OCI-LY3 (cell line): ENCODE measurements around the gene RNF145.
"Not testable (repeated sequence)": the region's sequence is repeated elsewhere in the genome, so short reads cannot be mapped to it uniquely, and the experiment has no call there.

ENCODE experiments used
- H2AFZ ChIP-seq: fragments of 200-600, 300-600 bp; shearing (Covaris generic); 2 replicates; pipeline ENCODE4 v1.6.0; 2014; ENCODE audit warnings: antibody characterized with exemption, low read depth, low read length
- H3K27ac ChIP-seq: fragments of 200-600, 300-600 bp; sonication (generic); 2 replicates; pipeline ENCODE4 v1.5.1; 2014; ENCODE audit warnings: mild to moderate bottlenecking, low read length, moderate library complexity, mixed read lengths
- H3K27me3 ChIP-seq: fragments of 200-600, 300-600 bp; sonication (generic); 2 replicates; pipeline ENCODE4 v1.6.1; 2014; ENCODE audit warnings: low read depth, low read length, mixed read lengths
- H3K36me3 ChIP-seq: fragments of 200-600, 300-600 bp; sonication (generic); replicated peaks from 2 replicates; pipeline ENCODE3; 2014; ENCODE audit warnings: low read depth, low read length, mixed read lengths
- H3K4me1 ChIP-seq: fragments of 300-600, 200-600 bp; sonication (generic); 2 replicates; pipeline ENCODE4 v1.6.1; 2014; ENCODE audit warnings: low read length, mixed read lengths
- H3K4me2 ChIP-seq: fragments of 200-600, 300-600 bp; sonication (generic); 2 replicates; pipeline ENCODE4 v1.6.1; 2014; ENCODE audit warnings: low read length, mixed read lengths
- H3K4me3 ChIP-seq: fragments of 300-600, 200-600 bp; sonication (generic); 2 replicates; pipeline ENCODE4 v1.5.1; 2014; ENCODE audit warnings: antibody characterized with exemption, mild to moderate bottlenecking, low read length, moderate library complexity
- H3K79me2 ChIP-seq: fragments of 300-600, 200-600 bp; shearing (Covaris generic); 2 replicates; pipeline ENCODE4 v1.6.1; 2014; ENCODE audit warnings: mild to moderate bottlenecking, low read length, mixed read lengths
- H3K9ac ChIP-seq: fragments of 300-600, 200-600 bp; shearing (Covaris generic); 2 replicates; pipeline ENCODE4 v1.6.0; 2014; ENCODE audit warnings: mild to moderate bottlenecking, low read length, moderate library complexity
- H3K9me3 ChIP-seq: fragments of 200-600, 300-600 bp; shearing (Covaris generic); 2 replicates; pipeline ENCODE4 v1.6.1; 2014; ENCODE audit warnings: low read length, mixed read lengths; ENCODE audit not compliant: insufficient read depth
- H4K20me1 ChIP-seq: fragments of 200-600, 300-600 bp; sonication (generic); 2 replicates; pipeline ENCODE4 v1.6.1; 2016; ENCODE audit warnings: low read length, mixed read lengths; ENCODE audit not compliant: insufficient read depth
- EZH2phosphoT487 ChIP-seq: fragments of 200-600 bp; shearing (Covaris generic); IDR thresholded peaks from 2 replicates; pipeline ENCODE4 v1.6.1; 2018; ENCODE audit warnings: antibody characterized with exemption, mixed run types, low read depth
- TF ChIP-seq, protein P1 (sequence below): fragments of 200-600, 300-600 bp; sonication (generic); IDR thresholded peaks from 2 replicates; pipeline ENCODE4 v1.5.1; 2014; ENCODE audit warnings: antibody characterized with exemption, low read length, low read depth

Gene RNF145

DNA sequence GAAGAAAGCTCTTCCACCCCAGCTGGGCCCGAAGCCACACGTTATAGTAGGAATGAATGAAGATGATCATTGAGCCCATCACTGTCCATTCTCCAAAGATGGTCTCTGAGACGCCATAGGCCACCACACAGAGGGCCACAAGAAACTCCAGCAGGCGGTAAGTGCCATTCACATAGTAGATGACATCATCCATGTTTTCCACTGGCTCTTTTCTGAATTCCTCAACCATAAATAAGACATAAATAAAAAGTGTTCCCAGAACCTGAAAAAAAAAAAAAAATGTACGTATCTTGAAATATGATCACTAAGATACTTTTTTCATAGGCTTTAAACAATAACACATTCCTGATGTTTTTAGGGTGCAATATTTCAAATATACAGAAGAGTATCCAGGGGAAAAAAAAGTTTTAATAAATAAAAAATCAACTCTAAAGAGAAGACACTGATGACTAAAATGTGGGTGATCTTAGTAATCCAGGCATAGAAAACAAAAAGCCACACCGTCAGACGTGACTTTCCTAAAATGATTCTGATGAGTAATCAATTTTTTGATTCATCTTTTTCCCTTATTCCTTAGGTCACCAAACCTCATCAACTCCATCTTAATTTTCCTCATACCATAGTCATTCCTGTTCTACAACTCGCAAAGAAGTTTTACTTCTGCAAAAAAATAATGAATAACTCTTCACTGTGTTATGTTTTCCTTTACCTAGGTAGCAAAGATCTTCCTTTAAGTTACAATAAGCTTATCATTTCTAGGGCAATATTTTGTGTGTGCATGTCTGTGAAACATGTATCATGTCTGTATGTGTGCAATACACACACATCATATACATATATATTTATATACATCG lies 47.8 kb downstream of the RNF145 start:
- Histone ChIP-seq H3K9me3 (no peaks in the 10 kb centered on the region), H2AFZ (no peak overlapping the region), H3K4me2 (no peak overlapping the region), H4K20me1 (peaks cover 4% of the 10 kb centered on the region), H3K27ac (no peak overlapping the region), H3K27me3 (no peaks in the 10 kb centered on the region), H3K36me3 (peaks cover 25% of the 10 kb centered on the region), H3K79me2 (peaks cover 8% of the 10 kb centered on the region), H3K9ac (no peak overlapping the region), H3K4me1 (peaks cover 16% of the 10 kb centered on the region), H3K4me3 (no peak overlapping the region)
- TF ChIP-seq EZH2phosphoT487: no peak
- TF ChIP-seq, protein P1, sequence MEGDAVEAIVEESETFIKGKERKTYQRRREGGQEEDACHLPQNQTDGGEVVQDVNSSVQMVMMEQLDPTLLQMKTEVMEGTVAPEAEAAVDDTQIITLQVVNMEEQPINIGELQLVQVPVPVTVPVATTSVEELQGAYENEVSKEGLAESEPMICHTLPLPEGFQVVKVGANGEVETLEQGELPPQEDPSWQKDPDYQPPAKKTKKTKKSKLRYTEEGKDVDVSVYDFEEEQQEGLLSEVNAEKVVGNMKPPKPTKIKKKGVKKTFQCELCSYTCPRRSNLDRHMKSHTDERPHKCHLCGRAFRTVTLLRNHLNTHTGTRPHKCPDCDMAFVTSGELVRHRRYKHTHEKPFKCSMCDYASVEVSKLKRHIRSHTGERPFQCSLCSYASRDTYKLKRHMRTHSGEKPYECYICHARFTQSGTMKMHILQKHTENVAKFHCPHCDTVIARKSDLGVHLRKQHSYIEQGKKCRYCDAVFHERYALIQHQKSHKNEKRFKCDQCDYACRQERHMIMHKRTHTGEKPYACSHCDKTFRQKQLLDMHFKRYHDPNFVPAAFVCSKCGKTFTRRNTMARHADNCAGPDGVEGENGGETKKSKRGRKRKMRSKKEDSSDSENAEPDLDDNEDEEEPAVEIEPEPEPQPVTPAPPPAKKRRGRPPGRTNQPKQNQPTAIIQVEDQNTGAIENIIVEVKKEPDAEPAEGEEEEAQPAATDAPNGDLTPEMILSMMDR: no peak

DNA sequence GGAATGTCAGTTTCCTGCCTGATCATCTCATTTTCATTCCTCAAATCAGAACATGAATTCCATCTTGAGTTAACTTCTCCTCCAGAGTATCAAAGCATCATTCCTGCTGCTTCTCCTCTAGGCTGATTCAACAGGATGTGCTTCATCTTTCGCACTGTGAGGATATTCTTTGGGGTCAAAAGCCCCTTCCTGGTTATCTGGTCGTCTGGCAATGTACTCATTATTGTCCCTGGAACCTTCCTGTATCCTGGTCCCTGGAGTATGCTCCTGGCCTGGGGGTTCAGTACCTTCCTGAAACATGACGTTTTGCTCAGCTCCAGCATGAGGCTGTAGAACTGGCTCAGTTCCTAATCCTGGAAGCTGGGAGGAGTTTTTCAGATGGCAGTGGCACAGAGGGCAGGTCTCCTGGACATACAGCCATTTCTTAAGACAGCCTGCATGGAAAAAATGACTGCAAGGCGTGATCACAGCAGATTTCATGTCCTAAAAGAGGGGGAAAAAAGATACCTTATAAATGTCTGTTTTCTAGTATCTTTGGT lies 50.7 kb downstream of the RNF145 start:
- H3K4me1 ChIP-seq: peaks cover 29% of the 10 kb centered on the region
- not testable (repeated sequence) for H2AFZ ChIP-seq, H3K4me3 ChIP-seq, H3K9ac ChIP-seq, H3K4me2 ChIP-seq, H3K27ac ChIP-seq, H3K9me3 ChIP-seq, H3K27me3 ChIP-seq, H4K20me1 ChIP-seq
- peaks cover 12% of the 10 kb centered on the region for H3K79me2 ChIP-seq
- peaks cover 28% of the 10 kb centered on the region for H3K36me3 ChIP-seq

DNA sequence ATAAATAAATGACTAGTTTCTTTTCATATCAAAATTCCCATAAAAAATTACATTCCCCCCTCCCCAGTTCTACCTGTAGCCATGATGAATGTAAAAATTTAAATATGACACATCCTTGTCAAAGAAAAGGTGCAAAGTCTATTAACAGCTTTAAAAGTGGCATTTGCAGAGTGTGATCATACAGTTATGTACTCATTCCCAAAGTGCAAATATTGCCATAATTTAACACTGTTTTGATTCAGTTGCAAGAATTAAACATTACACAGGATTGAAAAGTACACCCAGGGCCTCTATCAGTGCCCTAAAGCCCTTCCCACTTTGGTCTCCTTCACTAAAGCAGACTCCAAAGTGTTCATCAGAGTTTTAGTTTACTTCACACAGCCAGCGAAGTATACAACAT lies 51.8 kb downstream of the RNF145 start:
- no peak overlapping the region for H3K4me2 ChIP-seq
- no peak overlapping the region for H3K4me3 ChIP-seq
- no peak overlapping the region for H3K27ac ChIP-seq
- no peak overlapping the region for H3K9ac ChIP-seq
- peaks cover 30% of the 10 kb centered on the region for H3K36me3 ChIP-seq
- H3K4me1 ChIP-seq: peaks cover 24% of the 10 kb centered on the region
- H3K79me2 ChIP-seq: peaks cover 5% of the 10 kb centered on the region; the same call in 1 of the 2 replicates
- TF ChIP-seq, protein P1: no peak
- no peak for TF ChIP-seq EZH2phosphoT487
- H2AFZ ChIP-seq: no peak overlapping the region
- H3K9me3 ChIP-seq: no peaks in the 10 kb centered on the region
- peaks cover 9% of the 10 kb centered on the region for H4K20me1 ChIP-seq
- H3K27me3 ChIP-seq: no peaks in the 10 kb centered on the region

DNA sequence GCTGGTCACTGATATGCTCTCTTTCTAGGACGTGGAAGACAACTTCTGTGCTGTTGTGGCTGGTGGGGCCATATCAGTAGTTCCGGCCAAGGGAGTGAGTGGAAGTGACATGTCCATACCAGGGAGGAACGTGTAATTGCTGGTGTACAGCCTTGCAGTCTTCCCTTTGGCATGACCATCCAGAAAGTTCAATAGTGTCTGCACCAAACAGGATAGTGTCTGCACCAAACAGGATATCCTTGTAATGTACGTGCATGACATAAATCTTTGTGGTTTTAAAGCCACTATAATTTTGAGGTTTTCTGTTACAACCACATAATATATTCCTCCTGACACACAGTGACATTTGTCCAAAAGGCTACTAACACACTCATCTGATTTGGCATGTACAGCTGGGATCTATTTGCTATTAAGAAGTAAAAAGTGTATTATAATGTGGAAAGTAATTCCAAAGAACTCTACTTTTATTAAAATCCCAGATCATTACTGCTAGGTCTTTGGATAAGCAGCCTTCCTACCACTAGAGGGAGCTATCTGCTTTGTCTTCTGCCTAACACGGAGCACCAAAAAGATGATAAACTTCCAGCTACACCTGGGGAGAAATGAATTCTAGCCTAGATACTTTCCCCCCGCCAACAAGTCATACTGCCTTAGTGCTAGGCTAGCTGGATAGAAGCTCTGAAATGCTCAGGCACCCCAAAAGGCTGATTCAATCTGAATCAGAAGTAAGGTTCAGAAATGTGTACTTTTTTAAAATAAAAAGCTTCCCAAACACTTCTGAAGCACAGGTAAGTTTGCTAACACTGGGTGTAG lies 52.7 kb downstream of the RNF145 start:
- peaks cover 5% of the 10 kb centered on the region; the same call in 1 of the 2 replicates for H3K79me2 ChIP-seq
- TF ChIP-seq EZH2phosphoT487: no peak
- TF ChIP-seq, protein P1: peak; percentile 80
- peak overlapping the region; percentile 70 for H3K27ac ChIP-seq
- no peaks in the 10 kb centered on the region for H3K27me3 ChIP-seq
- no peak overlapping the region for H3K9ac ChIP-seq
- H2AFZ ChIP-seq: no peak overlapping the region
- peak overlapping the region; percentile 59 for H3K4me2 ChIP-seq
- peaks cover 9% of the 10 kb centered on the region for H4K20me1 ChIP-seq
- no peaks in the 10 kb centered on the region for H3K9me3 ChIP-seq
- peaks cover 20% of the 10 kb centered on the region for H3K4me1 ChIP-seq
- peak overlapping the region; percentile 19; the same call in 1 of the 2 replicates for H3K4me3 ChIP-seq
- H3K36me3 ChIP-seq: peaks cover 24% of the 10 kb centered on the region
